WTC11 (cell line): Measurements from ENCODE around the gene AKAP13. TPM values are rescaled to one million over a fixed set of nuclear protein-coding genes. Genes with fewer than 3 reads are reported as not detected.
A peak's percentile ranks its signal among the peaks of the same experiment; 100 is the strongest.

Experiments
- ATAC-seq: fragments of 200-7000 bp; cut with Tn5 transposase; 2 replicates; pipeline ENCODE4 v1.10.0; 2021; ENCODE audit warnings: mild to moderate bottlenecking, moderate library complexity
- CTCF ChIA-PET: fragments of 300-600 bp; sonication (Branson Sonifier 250); formaldehyde crosslinking; loops from one replicate; lab custom pipeline; 2021; ENCODE audit warnings: antibody characterized with exemption; lab: Charles Lee
- POLR2A ChIA-PET: fragments of 350-600 bp; sonication (Branson Sonifier 250); formaldehyde crosslinking; loops from one replicate; lab custom pipeline; 2021; ENCODE audit warnings: antibody characterized with exemption; lab: Charles Lee
- DNase-seq: peaks from one replicate; pipeline ENCODE4 v3.0.0; 2021; ENCODE audit warnings: low spot score
- H3K27ac Mint-ChIP-seq: 2 replicates; pipeline ENCODE4 v1.8.0; 2021; ENCODE audit warnings: mixed read lengths
- H3K27me3 Mint-ChIP-seq: 2 replicates; pipeline ENCODE4 v1.8.0; 2021; ENCODE audit warnings: low read depth, mild to moderate bottlenecking, moderate library complexity, mixed read lengths
- H3K36me3 Mint-ChIP-seq: 2 replicates; pipeline ENCODE4 v1.8.0; 2021; ENCODE audit warnings: mixed read lengths
- H3K4me1 Mint-ChIP-seq: 2 replicates; pipeline ENCODE4 v1.8.0; 2022; ENCODE audit warnings: mixed read lengths
- H3K4me3 Mint-ChIP-seq: 2 replicates; pipeline ENCODE4 v1.8.0; 2021; ENCODE audit warnings: mild to moderate bottlenecking, moderate library complexity, mixed read lengths
- H3K9me3 Mint-ChIP-seq: 2 replicates; pipeline ENCODE4 v1.8.0; 2021; ENCODE audit warnings: mixed read lengths
- ETV6 ChIP-seq: sonication (generic); formaldehyde crosslinking; IDR thresholded peaks from 2 replicates; pipeline ENCODE4 v1.8.1; 2022; ENCODE audit warnings: mild to moderate bottlenecking, missing genetic modification reagents
- FOXP1 ChIP-seq: sonication (generic); formaldehyde crosslinking; IDR thresholded peaks from 2 replicates; pipeline ENCODE4 v1.8.0; 2022; ENCODE audit warnings: missing genetic modification reagents, mild to moderate bottlenecking, moderate library complexity, borderline replicate concordance
- HMGA2 ChIP-seq: fragments of 250-450 bp; sonication (Bioruptor Pico); IDR thresholded peaks from 2 replicates; pipeline ENCODE4 v1.4.0; 2021; ENCODE audit warnings: mild to moderate bottlenecking, moderate library complexity
- JUN ChIP-seq: sonication (generic); formaldehyde crosslinking; IDR thresholded peaks from 2 replicates; pipeline ENCODE4 v1.8.0; 2023; ENCODE audit warnings: mild to moderate bottlenecking, missing genetic modification reagents
- NFE2L1 ChIP-seq: sonication (generic); formaldehyde crosslinking; IDR thresholded peaks from 2 replicates; pipeline ENCODE4 v1.8.1; 2023; ENCODE audit warnings: missing genetic modification reagents
- NR1H2 ChIP-seq: sonication (generic); formaldehyde crosslinking; IDR thresholded peaks from 2 replicates; pipeline ENCODE4 v1.9.0; 2021; ENCODE audit warnings: mild to moderate bottlenecking, moderate library complexity, missing genetic modification reagents
- NR2C2 ChIP-seq: sonication (generic); formaldehyde crosslinking; IDR thresholded peaks from 2 replicates; pipeline ENCODE4 v1.8.0; 2022; ENCODE audit warnings: mild to moderate bottlenecking, missing genetic modification reagents
- NR3C1 ChIP-seq: sonication (generic); formaldehyde crosslinking; conservative IDR thresholded peaks from 2 replicates; pipeline ENCODE4 v1.8.1; 2023; ENCODE audit warnings: low read depth, mild to moderate bottlenecking, missing genetic modification reagents
- OVOL2 ChIP-seq: fragments of 250-450 bp; sonication (Bioruptor Pico); IDR thresholded peaks from 2 replicates; pipeline ENCODE4 v1.9.0; 2021; ENCODE audit warnings: mild to moderate bottlenecking, borderline replicate concordance
- SMAD3 ChIP-seq: sonication (generic); formaldehyde crosslinking; IDR thresholded peaks from 2 replicates; pipeline ENCODE4 v1.8.0; 2022; ENCODE audit warnings: missing genetic modification reagents, mild to moderate bottlenecking, borderline replicate concordance
- ZNF121 ChIP-seq: sonication (generic); formaldehyde crosslinking; IDR thresholded peaks from 2 replicates; pipeline ENCODE4 v1.8.0; 2023; ENCODE audit warnings: missing genetic modification reagents
- ZNF138 ChIP-seq: sonication (generic); formaldehyde crosslinking; conservative IDR thresholded peaks from 2 replicates; pipeline ENCODE4 v1.8.1; 2022; ENCODE audit warnings: mild to moderate bottlenecking, moderate library complexity, missing genetic modification reagents
- ZNF219 ChIP-seq: sonication (generic); formaldehyde crosslinking; IDR thresholded peaks from 2 replicates; pipeline ENCODE4 v1.8.0; 2023; ENCODE audit warnings: missing genetic modification reagents, mild to moderate bottlenecking, borderline replicate concordance
- total RNA-seq: library from RNA; stranded (reverse); gene quantifications from 3 replicates; pipeline ENCODE4 v1.2.3, GENCODE V29; 2021
- TF ChIP-seq, protein P1 (sequence below): fragments of 250-450 bp; sonication (Bioruptor Pico); conservative IDR thresholded peaks from 2 replicates; pipeline ENCODE4 v1.9.0; 2021; ENCODE audit warnings: mild to moderate bottlenecking
- TF ChIP-seq, protein P2 (sequence below): sonication (generic); formaldehyde crosslinking; IDR thresholded peaks from 2 replicates; pipeline ENCODE4 v1.8.0; 2022; ENCODE audit warnings: mild to moderate bottlenecking, missing genetic modification reagents
- TF ChIP-seq, protein P3 (sequence below): fragments of 200-600 bp; IDR thresholded peaks from 2 replicates; pipeline ENCODE4 v1.8.0; 2022; ENCODE audit warnings: antibody characterized with exemption
- TF ChIP-seq, protein P4 (sequence below): fragments of 250-450 bp; sonication (Bioruptor Pico); IDR thresholded peaks from 2 replicates; pipeline ENCODE4 v1.9.0; 2021; ENCODE audit warnings: mild to moderate bottlenecking
- TF ChIP-seq, protein P5 (sequence below): sonication (generic); formaldehyde crosslinking; conservative IDR thresholded peaks from 2 replicates; pipeline ENCODE4 v1.8.1; 2022; ENCODE audit warnings: mild to moderate bottlenecking, missing genetic modification reagents
- TF ChIP-seq, protein P6 (sequence below): fragments of 250-450 bp; sonication (Bioruptor Pico); IDR thresholded peaks from 2 replicates; pipeline ENCODE4 v1.8.0; 2021; ENCODE audit warnings: mild to moderate bottlenecking

The AKAP13 gene
- total RNA-seq, 1 experiment from 2014 or later: 50.3 TPM

DNA sequence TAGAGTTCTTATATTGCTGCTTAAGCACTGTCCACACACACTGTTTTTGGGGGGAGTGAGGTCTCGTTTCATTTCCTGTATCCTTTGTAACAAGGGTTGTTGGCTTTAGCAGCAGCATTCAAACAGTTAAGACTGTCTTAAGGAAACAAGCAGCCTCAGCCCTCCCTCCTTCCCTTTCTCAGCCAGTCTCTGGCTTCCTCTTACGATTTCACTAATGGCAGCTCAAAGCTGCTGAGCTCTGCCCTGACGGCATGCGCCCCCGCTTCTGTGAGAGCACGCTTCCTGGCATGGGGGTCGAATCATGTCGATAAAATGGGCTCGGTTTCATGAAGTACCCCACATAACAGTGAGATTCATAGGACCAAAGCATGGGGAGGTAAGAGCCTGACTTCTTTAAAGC is 309.3 kb downstream of the AKAP13 start (continued):
- no peak for TF ChIP-seq SMAD3 (CRISPR knock-in tag)
- TF ChIP-seq NR3C1 (CRISPR knock-in tag): no peak
- TF ChIP-seq ETV6 (CRISPR knock-in tag): 0 out of 2 replicates have a peak, but pooled peaks have one; percentile 32
- no peak for TF ChIP-seq ZNF219 (CRISPR knock-in tag)
- TF ChIP-seq ZNF121 (CRISPR knock-in tag): no peak
- no peak for TF ChIP-seq NFE2L1 (CRISPR knock-in tag)
- no peak for TF ChIP-seq FOXP1
- no peak for TF ChIP-seq NR2C2 (CRISPR knock-in tag)
- no peak for TF ChIP-seq OVOL2 (CRISPR knock-in tag)
- TF ChIP-seq, protein P1, sequence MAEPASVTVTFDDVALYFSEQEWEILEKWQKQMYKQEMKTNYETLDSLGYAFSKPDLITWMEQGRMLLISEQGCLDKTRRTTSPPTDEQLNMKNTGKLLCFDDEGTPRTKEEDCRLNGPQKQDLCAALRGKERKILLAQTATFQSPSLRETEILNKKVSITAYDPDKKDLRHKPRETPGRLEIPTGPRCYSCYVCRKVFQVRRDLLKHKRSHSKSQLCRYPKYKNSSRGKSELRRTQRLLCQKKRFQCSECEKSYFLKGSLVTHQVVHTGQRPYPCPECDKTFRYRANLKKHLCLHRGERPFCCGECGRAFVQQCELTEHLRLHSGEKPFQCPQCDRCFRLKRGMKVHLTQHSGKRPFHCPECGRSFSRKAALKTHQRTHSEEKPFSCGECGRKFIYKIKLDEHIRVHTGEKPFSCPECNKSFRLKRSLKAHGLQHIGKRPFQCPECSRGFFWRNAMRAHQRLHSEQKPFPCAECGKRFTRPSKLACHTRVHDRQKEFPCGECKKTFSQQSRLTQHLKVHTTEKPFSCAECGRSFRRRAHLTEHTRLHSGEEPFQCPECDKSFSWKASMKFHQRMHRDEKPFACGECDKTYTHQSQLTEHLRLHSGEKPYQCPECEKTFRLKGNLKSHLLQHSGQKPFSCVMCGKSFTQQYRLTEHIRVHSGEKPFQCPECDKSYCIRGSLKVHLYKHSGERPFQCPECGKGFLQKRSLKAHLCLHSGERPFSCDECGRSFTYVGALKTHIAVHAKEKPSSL (CRISPR knock-in tag): no peak
- TF ChIP-seq, protein P2, sequence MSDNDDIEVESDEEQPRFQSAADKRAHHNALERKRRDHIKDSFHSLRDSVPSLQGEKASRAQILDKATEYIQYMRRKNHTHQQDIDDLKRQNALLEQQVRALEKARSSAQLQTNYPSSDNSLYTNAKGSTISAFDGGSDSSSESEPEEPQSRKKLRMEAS: peak; percentile 50; the same call in 1 of the 2 replicates
- TF ChIP-seq, protein P3, sequence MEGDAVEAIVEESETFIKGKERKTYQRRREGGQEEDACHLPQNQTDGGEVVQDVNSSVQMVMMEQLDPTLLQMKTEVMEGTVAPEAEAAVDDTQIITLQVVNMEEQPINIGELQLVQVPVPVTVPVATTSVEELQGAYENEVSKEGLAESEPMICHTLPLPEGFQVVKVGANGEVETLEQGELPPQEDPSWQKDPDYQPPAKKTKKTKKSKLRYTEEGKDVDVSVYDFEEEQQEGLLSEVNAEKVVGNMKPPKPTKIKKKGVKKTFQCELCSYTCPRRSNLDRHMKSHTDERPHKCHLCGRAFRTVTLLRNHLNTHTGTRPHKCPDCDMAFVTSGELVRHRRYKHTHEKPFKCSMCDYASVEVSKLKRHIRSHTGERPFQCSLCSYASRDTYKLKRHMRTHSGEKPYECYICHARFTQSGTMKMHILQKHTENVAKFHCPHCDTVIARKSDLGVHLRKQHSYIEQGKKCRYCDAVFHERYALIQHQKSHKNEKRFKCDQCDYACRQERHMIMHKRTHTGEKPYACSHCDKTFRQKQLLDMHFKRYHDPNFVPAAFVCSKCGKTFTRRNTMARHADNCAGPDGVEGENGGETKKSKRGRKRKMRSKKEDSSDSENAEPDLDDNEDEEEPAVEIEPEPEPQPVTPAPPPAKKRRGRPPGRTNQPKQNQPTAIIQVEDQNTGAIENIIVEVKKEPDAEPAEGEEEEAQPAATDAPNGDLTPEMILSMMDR: no peak

DNA sequence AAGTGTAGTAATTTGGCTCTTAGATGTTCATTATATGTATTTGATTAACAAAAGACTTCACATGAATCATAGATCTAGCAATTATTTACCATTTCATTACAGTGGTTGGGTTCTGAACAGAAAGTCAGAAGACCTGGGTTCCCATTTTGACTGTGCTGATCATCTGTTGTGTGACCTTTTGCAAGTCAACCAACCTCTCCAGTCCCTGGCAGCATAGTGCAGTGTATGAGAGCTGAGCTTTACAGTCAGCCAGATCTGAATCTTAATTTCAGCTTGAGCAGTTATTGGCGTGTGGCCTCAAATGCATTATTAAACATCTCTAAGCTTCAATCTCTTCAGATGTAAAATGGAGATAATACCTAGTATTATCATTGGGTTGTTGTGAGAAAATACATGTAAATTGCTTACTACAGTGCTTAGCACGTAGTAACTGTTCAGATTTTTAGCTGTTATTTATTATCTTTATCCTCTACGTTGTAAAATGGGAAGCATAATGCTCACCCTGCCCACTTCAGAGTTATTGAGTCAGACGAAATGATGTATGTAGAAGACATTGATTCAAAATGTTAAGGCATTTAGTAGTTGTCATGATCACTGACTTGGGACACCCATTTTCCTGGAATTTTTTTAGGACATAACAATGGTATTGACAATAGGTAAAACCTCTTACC is 310.3 kb downstream of the AKAP13 start:
- POLR2A ChIA-PET: no interaction called here
- peak overlapping the region; percentile 52 for H3K4me3 Mint-ChIP-seq

More for the DNA sequence above, 310.3 kb downstream of the AKAP13 start:
- peaks cover 24% of the 10 kb centered on the region for H3K4me1 Mint-ChIP-seq
- peaks cover 13% of the 10 kb centered on the region for H3K36me3 Mint-ChIP-seq
- H3K27me3 Mint-ChIP-seq: no peaks in the 10 kb centered on the region
- no peaks in the 10 kb centered on the region for H3K9me3 Mint-ChIP-seq
- no peak for ATAC-seq
- CTCF ChIA-PET: interaction anchor here (1.9 kb wide), 1 partner anchor 147 kb away, joined by 6 read pairs; no protein-coding TSS in a partner anchor
- TF ChIP-seq, protein P4, sequence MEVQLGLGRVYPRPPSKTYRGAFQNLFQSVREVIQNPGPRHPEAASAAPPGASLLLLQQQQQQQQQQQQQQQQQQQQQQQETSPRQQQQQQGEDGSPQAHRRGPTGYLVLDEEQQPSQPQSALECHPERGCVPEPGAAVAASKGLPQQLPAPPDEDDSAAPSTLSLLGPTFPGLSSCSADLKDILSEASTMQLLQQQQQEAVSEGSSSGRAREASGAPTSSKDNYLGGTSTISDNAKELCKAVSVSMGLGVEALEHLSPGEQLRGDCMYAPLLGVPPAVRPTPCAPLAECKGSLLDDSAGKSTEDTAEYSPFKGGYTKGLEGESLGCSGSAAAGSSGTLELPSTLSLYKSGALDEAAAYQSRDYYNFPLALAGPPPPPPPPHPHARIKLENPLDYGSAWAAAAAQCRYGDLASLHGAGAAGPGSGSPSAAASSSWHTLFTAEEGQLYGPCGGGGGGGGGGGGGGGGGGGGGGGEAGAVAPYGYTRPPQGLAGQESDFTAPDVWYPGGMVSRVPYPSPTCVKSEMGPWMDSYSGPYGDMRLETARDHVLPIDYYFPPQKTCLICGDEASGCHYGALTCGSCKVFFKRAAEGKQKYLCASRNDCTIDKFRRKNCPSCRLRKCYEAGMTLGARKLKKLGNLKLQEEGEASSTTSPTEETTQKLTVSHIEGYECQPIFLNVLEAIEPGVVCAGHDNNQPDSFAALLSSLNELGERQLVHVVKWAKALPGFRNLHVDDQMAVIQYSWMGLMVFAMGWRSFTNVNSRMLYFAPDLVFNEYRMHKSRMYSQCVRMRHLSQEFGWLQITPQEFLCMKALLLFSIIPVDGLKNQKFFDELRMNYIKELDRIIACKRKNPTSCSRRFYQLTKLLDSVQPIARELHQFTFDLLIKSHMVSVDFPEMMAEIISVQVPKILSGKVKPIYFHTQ (CRISPR knock-in tag): no peak
- TF ChIP-seq ETV6 (CRISPR knock-in tag) (no peak), ZNF138 (CRISPR knock-in tag) (no peak), JUN (CRISPR knock-in tag) (no peak), HMGA2 (CRISPR knock-in tag) (no peak), NR1H2 (CRISPR knock-in tag) (no peak)
- TF ChIP-seq, protein P5, sequence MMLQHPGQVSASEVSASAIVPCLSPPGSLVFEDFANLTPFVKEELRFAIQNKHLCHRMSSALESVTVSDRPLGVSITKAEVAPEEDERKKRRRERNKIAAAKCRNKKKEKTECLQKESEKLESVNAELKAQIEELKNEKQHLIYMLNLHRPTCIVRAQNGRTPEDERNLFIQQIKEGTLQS: no peak
- TF ChIP-seq, protein P6, sequence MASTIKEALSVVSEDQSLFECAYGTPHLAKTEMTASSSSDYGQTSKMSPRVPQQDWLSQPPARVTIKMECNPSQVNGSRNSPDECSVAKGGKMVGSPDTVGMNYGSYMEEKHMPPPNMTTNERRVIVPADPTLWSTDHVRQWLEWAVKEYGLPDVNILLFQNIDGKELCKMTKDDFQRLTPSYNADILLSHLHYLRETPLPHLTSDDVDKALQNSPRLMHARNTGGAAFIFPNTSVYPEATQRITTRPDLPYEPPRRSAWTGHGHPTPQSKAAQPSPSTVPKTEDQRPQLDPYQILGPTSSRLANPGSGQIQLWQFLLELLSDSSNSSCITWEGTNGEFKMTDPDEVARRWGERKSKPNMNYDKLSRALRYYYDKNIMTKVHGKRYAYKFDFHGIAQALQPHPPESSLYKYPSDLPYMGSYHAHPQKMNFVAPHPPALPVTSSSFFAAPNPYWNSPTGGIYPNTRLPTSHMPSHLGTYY (CRISPR knock-in tag): no peak
- no peak for DNase-seq
- H3K27ac Mint-ChIP-seq: peak overlapping the region; percentile 90
